ENCODE data around the gene PRR20E. TPM values are rescaled to one million over a fixed set of nuclear protein-coding genes. Genes with fewer than 3 reads are reported as not detected.

The PRR20E gene
- total RNA-seq, 2 donors from 2014 or later, result not detected

Other genes starting within 250 kb of the PRR20E start
- not detected for gene PRR20A, start 26.3 kb upstream of the PRR20E start, total RNA-seq
- not detected for gene PRR20B, start 19.7 kb upstream of the PRR20E start, total RNA-seq
- not detected for gene PRR20C, start 13.1 kb upstream of the PRR20E start, total RNA-seq
- gene PRR20D, start 6.6 kb upstream of the PRR20E start, total RNA-seq, result not detected

Measured in T-helper 17 cell (primary cell).